HG03354 (cell line): ENCODE data around the gene STARD5.

ENCODE experiments used
- ATAC-seq: cut with Tn5 transposase; IDR thresholded peaks from one replicate; pipeline ENCODE4 v1.9.1; 2021; ENCODE audit warnings: mild to moderate bottlenecking; ENCODE audit not compliant: unreplicated experiment, poor library complexity, severe bottlenecking

The STARD5 gene

GRCh38 chr15:81264072-81264857 lies 59.7 kb downstream of the STARD5 start:
- no peak for ATAC-seq

DNA sequence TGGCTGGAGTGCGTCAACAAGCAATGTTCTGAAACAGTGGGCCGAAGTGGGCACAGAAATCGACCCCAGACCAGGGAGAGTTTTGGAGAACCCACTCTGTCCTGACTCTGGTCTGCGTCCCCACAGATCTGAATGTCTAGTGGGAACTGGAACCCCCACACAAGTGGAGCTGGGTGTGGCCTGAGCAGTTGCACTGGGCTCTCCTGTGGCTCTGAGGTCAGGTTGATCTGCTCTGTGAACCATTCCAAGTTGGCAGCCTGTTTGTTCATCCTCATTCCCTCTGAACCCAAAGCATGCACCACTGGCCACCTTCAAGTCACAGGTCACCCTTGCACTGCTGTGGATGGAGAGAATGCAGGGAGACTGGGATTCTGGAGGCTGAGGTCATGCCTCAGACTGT lies 60.5 kb downstream of the STARD5 start:
- ATAC-seq = no peak

DNA sequence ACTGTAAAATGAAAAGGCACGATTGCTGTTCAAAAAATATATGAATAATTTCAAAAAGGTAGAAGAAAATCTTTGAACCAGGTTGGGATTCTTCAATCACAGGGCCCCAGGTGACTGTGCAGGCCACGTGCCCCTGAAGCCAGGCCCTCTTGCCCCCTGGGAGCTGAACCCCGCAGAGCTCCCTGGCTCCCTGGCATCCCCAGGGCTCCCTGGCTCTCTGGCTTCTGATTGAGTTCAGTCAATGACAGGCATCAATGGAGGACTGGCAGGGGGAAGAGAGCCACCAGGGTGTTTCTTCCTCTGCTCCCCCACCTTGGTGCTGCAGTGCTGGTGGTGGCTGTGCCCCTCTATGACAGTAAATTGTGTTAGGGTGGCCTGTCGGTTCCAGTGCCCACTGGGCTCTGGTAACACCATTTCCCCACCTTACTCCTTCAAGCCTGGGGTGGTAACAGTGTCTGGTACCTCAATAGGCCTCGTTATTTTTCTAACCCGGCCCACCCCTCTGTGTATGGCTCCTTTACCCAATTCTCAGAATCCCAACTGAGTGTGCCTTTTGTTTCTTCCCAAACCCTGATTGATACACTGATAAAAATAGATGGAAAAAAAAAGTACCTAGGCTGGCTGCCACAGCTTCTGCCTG lies 62.6 kb downstream of the STARD5 start:
- ATAC-seq = no peak

- ATAC-seq = no peak
These were observed 64.1 kb downstream of the STARD5 start for GRCh38 chr15:81259760-81260298.
